GM18870 (cell line): ENCODE data around the gene COMMD7.
"Not testable (repeated sequence)": the region's sequence is repeated elsewhere in the genome, so short reads cannot be mapped to it uniquely, and the experiment has no call there.

Source experiments
- ATAC-seq: cut with Tn5 transposase; IDR thresholded peaks from one replicate; pipeline ENCODE4 v1.9.1; 2021; ENCODE audit warnings: moderate library complexity; ENCODE audit not compliant: unreplicated experiment

The COMMD7 gene

DNA sequence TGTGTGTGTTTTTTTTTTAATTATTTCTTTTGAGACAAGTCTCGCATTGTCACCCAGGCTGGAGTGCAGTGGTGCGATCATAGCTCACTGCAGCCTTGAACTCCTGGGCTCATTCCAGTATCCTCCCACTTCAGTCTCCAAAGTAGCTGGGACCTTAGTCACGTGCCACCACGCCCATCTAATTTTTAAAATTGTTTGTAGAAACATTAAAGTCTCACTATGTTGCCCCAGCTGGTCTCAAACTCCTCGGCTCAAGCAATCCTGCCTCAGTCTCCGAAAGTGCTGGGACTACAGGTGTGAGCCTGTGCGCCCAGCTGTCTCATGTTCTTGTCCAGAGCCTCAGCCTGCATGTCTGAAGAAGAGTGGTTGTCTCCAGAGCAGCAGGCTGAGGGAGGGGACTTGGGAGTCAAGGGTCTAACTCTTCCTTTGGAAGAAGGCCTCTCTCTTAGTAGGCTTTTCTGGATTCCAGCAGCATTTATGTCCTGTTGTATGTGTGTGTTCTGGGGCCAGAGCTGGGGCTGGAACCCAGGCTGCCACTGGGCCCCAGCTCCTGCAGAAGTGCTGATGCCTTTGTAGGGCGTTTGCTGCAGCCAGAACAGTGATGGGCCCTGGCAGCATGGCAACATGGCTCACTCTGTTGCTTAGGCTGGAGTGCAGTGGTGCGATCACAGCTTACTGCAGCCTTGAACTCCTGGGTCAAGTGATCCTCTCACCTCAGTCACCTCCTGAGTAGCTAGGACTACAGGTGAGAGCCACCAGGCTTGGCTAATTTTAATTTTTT is 24.3 kb upstream of the COMMD7 start:
- no peak for ATAC-seq

GRCh38 chr20:32765230-32765875 is 22.1 kb upstream of the COMMD7 start:
- not testable (repeated sequence) for ATAC-seq

DNA sequence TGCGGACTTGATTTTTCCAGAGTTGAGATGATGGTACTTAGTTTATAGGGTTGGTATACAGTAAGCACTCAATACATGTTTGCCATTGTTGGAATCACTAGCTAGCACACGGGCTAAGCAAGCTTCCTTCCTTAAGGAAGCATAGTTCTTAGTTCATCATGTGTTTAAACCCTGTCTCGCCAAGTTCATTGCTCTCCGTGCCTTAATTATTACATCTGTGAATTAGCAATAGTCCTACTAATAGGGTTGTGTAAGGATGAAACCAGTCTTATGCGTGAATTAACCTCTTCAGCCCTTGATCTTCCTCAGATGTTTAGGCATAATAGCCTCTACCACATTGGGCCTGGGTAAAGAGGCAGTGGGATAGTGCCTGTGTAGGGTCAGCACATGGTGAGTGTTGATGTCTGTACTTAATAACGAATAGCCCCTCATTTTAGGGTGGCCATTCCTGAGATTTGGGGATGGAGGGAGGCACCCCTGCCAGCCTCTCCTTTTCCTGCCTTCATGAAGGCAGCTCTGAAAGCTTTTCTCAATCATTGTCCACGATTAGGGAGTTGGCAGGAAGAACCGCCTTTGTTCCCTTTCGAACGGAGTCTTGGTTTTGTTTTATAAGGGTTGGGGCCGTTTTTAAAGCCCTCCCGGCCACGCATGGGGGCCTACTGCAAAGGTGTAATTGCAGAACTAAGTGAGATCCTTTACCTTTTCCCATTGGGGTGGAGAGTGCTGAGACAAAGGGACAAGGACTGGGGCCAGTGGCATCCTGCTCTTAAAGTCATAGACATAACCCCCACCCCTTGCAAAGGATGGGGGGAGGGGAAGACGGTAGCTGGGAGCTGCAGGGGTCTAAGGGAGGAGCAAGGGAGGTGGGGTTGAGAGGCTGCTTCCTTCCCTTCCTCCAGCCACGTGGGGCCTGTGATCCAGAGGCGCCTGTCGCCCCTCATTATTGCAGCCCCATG is 21.0 kb upstream of the COMMD7 start:
- ATAC-seq = no peak

GRCh38 chr20:32763202-32764004 is 20.1 kb upstream of the COMMD7 start:
- ATAC-seq = no peak

GRCh38 chr20:32762754-32763201 is 19.5 kb upstream of the COMMD7 start:
- no peak for ATAC-seq

- ATAC-seq = no peak
Observed at GRCh38 chr20:32761831-32762753, 18.8 kb upstream of the COMMD7 start, which contains the start of gene DNMT3B. DNMT3B (plus strand) TSS chr20:32762385; CDS start chr20:32780324, 17,939 bp downstream.

DNA sequence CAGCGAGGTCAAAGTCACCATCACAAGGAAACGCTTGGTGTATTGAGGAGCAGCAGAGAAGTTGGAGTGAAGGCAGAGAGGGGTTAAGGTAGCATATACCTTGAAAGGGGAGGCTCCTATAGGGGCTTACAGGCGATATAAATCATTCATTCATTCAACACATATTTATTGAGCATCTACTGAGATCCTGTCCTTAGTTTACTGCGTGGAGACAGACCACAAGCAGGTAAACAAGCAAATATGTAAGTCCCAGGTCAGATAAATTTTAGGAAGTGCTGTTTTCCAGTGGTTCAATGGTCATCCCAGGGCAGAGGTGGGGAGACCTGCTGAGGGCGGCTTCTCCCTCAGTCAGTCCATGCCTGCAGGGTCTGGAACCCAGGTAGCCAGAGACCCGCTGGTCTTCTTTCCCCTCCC is 18.2 kb upstream of the COMMD7 start:
- ATAC-seq = no peak

- ATAC-seq = no peak
Observed at GRCh38 chr20:32756156-32756555, 12.9 kb upstream of the COMMD7 start.

DNA sequence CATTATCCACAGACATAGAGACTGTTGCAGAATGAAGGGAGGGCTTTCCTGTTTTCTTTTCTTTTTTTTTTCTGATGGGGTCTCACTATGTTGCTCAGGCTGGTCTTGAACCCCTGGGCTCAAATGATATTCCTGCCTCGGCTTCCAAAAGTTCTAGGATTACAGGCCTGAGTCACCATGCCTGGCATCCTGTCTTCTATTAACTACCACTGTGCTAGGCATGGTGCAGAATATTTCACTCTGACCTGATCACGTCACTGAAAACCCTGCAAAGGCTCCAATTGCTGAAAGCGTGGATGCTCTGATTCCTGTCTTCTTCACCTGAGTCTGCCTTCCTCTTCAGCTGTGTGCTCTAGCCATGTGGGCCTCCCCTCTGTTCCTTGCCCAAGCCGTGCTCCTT is 10.5 kb upstream of the COMMD7 start:
- no peak for ATAC-seq

- no peak for ATAC-seq
Observed at GRCh38 chr20:32752458-32753250, 9.4 kb upstream of the COMMD7 start.

DNA sequence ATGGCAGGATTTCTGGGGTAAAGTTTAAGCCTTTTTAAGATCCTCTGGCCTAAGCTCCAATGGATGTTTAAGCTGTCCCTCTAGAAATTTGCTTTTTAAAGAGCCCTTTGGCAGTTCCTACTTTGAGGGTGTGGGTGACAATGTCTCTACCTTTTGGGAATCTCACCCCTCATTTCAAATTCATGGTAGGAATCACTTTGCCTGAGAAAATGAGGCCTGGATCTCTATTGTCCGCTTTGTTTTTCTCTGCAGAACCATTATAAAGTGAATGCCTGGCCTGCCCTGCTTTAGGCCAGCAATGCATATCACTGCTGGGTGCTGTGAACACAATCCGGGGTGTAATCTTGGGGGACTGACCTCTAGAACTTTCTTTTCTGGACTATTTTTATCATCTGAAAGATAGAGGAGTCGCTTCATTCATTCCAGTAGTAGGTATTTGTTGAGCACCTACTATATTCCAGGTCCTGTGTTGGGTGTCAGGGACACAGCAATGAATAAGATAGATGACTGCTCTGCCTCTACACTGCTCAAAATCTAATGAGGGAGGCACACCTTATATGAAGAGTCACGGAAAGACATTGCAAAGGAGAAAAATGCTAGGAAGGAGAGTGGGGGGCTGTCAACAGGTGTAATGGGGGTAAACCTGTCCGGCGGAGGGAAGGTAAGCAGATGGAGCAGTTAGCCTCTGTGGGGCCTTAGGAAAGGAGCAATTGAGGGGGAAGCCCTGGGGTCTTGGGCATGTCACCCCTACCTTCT is 8.6 kb upstream of the COMMD7 start:
- ATAC-seq = no peak

DNA sequence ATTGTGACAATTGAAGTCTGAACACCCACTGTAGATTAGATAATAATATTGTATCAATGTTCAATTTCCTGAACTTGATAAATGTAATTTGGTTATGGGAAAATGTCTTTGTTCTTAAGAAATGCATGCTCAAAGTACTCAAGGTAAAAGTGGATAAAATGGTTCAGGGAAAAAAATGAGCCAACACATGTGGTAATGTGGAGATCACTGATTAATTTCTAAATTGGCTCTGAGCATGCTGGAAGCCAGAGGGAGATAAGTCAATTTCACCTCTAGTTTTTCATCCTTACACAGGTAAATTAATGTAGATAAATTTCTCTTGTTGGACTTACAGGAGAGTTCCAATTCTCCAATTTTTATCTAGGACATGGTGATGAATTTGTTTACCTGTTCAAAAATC is 8.0 kb upstream of the COMMD7 start:
- ATAC-seq = no peak

DNA sequence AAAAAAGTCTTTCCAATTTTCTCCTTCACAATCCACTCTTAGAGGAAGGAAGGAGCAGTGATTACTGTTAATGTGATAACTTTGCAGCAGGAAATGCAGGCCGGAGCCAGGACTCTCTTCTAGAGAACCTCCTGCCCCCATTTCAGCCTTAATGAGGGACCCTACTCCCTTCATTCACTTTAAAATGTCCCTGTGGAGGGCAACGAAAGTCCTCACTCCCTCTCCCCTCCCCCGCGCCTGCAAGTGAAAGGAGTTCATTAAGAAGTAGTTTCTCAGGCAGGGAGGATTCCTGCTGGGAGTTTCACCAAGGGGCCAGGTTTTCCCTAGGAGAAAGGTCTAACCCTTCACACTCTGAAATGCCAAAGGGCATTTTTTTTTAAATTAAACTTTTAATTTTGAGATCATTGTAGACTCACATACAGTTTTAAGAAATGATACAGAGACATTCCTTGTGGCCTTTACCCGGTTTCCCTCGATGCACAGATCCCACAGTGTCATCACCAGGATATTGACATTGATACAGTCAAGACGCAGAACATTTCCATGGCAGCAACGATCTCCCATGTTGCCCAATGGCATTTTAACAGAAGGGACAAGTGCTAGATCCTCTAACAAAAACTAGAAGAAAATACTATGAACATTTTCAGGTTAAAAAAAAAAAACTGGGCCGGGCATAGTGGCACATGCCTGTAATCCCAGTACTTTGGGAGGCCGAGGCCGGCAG is 6.8 kb upstream of the COMMD7 start:
- ATAC-seq = no peak

GRCh38 chr20:32742322-32743236 is 688 bp downstream of the COMMD7 start:
- ATAC-seq = no peak

GRCh38 chr20:32741151-32741550 is 2.1 kb downstream of the COMMD7 start:
- no peak for ATAC-seq
